HG02642 (cell line): ENCODE measurements around the gene DDX31.
"Not testable (repeated sequence)": the region's sequence is repeated elsewhere in the genome, so short reads cannot be mapped to it uniquely, and the experiment has no call there.

Experiments used
- ATAC-seq: cut with Tn5 transposase; IDR thresholded peaks from one replicate; pipeline ENCODE4 v1.9.1; 2021; ENCODE audit warnings: mild to moderate bottlenecking; ENCODE audit not compliant: unreplicated experiment, poor library complexity

Gene DDX31

DNA sequence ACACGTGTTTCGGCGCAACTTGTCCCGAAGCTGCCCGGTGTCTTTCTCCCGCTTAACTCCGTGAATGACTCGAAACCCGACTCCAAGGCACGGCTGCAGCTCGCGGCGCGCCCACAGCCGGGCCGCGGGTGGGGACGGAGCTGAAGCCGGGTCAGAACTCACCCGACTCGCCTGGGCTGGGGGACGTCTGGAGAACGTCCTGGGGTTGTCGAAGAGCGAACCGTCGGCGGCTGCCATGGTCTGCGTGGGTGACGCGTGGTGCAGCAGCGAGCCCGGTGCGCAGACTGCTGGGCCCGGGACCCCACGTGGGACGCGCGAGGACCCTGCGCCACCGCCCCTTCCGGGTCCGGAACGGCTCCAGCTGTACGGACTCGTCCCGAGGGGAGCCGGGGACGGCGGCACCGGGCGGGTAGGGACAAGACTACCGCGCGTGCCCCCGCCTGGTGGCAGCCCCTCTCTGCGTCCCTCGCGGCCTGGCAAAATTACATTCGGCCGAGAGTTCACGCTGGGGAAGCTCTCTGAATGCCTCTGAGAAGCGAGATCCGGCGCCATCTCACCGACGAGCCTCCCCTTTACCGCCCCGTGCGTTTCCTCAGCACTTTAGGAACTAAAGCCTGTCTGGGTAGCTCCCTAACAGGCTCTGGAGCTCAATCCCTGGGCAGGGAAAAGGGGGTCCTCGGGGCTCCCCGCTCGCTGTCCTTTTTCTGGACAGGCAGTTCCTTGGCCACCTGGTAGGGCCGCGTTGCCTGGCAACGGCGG lies at the start of gene DDX31:
Gene DDX31, minus strand, starts transcription at position 286 of the 759 bp plus-strand sequence. Its CDS starts 49 bp downstream, at position 237.
- peak; percentile 75 for ATAC-seq

DNA sequence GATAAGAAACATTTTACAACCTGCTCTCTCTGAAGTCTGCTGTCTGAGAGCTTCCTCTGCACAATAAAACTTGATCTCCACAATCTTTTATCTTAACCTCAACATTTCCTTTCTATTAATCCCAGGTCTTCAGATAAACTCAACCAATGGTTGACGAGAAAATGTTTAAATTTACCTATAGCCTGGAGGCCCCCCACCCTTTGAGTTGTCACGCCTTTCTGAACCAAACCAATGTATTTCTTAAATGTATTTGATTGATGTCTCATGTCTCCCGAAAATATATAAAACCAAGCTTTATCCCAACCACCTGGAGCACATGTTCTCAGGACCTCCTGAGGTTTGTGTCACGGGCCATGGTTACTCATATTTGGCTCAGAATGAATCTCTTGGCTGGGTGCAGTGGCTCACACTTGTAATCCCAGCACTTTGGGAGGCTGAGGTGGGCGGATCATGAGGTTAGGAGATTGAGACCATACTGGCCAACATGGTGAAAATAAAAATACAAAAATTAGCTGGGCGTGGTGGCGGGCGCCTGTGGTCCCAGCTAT lies 48.7 kb upstream of the DDX31 start:
- not testable (repeated sequence) for ATAC-seq

DNA sequence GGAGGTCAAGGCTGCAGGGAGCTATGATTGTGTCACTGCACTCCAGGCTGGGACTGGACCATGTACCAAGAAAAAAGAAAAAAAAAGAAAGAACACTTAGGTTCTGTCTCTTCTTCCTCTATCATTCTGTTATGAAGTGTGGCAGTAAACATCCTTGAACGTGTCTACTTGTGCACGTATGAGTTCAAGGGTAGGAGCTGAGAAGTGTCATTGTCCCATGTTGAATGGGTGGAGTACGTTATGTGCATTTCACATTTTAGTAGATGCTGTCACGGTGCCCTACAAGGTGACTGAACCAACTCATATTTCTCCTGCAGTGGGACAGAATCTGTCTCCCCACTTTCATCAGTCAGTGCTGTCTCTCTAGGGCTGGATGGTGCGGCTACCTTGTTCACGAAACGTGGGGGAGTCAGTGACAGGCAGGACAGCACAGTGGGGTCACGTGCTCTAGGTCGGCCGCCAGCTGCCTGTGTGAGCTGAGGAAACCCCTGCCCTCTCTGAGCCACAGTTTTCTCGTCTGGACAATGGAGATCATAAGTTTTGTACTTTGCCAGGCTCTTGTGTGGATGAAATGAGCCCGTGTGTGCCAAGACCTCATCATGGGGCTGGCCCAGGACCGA lies 47.7 kb upstream of the DDX31 start:
- ATAC-seq = no peak

DNA sequence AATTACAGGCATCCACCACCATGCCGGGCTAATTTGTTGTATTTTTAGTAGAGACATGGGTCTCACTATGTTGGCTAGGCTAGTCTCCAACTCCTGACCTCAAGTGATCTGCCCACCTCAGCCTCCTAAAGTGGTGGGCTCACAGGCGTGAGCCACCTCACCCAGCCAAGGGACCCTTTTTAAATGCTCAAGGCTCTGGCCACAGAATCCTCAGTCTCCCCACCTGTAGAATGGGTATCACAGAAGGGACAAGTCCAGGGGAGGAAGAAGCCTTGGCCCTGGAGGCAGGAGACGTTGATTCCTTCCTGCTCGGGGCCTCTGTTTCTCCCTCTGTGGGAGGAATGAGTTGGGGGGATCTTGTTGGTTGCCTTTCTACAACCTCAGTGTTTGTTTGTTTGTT lies 46.2 kb upstream of the DDX31 start:
- no peak for ATAC-seq

DNA sequence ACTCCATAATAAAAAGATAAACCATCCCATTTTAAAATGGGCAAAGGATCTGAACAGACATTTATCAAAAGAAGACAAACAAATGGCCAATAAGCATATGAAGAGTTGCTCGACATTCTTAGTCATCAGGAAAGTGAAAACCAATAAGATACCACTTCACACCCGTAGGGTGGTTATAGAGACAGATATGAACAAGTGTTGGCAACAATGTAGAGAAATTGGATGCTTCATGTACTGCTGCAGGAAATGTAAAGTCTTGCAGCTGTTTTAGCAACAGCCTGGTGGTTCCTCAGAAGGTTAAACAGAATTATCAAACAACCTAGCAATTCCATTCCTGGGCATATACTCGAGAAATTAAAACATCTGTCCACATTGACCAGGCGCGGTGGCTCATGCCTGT lies 43.0 kb upstream of the DDX31 start:
- no peak for ATAC-seq

DNA sequence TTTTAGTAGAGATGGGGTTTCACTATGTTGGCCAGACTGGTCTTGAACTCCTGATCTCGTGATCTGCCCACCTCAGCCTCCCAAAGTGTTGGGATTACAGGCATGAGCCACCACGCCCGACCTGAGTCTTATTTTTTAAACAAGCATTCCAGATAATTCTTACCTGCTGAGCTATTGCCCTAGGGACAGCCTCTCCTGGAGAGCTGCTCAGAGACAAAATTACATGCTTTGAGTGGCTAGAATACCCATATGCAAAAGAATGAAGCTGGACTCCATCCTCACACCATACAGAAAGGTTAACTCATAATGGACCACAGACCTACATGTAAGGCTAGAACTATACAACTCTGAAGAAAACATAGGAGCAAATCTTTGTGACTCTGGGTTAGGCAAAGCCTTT lies 42.1 kb upstream of the DDX31 start:
- ATAC-seq = no peak

DNA sequence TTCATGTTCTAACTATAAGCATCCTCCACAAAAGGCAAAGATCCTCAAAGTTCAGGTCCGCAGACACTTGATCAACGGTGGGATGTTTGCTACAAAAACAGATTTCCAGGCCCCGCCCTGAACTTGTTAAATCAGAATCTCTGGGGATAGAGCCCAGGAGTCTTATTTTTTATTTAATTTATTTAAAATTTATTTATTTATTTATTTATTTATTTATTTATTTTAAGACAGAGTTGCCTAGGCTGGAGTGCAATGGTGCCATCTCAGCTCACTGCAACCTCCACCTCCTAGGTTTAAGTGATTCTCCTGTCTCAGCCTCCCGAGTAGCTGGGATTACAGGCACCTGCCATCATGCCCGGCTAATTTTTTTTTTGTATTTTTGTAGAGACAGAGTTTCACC lies 41.4 kb upstream of the DDX31 start:
- ATAC-seq = not testable (repeated sequence)

DNA sequence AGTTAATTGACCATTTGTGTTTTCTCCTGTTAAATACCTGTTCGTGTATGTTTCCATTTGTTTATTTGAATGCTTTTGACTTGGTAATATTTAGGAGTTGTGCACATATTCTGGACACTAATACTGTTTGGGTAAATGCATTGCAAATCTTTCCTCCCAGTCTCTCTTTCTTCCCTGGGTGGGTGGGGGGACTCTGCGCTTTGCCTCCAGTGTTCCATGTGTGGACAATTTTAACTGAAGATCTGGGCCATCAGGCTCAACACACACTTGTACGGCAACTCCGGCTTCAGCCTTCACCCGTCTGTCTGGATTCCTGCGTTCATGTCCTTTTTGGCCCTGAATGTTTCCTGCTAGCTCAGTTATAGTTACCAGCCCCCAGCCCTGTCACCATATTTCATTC lies 40.5 kb upstream of the DDX31 start:
- ATAC-seq = no peak

DNA sequence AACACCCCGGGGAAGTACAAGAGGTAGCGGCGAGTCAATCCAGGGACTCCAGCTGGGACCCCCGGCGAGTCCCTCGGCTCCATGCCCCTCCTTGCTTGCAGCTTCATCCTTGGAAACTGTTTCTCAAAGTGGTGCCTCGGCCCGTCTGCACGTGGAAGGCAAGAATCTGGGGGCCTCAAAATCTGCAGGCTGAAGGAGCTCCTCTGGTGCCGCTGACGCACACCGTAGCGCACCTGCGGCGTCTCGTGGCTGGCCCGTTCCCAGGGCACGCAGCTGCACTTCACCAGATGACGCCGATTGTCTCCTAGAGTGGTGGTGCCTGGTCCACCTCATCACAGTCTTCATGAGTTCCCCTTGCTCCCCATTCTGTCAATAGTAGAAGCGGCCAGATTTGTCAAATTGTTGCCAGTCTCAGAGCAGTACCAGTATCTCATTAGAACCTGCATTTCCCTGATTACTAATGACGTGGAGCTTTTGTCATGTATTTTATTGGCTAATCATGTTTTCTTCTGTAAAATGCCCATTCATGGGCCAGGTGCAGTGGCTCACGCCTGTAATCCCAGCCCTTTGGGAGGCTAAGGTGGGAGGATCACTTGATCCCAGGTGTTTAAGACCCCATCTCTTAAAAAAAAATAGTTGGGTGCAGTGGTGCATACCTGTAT lies 39.1 kb upstream of the DDX31 start:
- ATAC-seq = no peak

DNA sequence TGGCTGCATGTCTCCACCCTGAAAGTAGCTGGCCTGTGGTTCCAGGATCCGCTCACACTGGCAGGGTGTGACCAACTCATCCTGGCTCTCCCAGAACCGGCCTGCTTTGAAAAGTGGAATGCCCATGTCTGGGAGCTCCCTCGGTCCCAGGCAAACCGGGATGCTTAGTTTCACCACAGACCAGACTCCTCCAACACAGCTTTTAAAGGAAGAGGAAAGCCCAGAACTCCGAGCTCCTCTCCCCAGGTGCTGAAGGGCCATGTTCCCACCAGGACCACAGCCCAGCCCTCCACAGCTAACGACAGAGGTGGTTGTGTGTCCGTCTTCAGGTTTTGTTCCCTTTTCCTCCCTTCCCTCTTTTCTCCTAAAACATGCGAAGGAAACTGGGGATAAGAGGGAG lies 38.5 kb upstream of the DDX31 start:
- no peak for ATAC-seq

DNA sequence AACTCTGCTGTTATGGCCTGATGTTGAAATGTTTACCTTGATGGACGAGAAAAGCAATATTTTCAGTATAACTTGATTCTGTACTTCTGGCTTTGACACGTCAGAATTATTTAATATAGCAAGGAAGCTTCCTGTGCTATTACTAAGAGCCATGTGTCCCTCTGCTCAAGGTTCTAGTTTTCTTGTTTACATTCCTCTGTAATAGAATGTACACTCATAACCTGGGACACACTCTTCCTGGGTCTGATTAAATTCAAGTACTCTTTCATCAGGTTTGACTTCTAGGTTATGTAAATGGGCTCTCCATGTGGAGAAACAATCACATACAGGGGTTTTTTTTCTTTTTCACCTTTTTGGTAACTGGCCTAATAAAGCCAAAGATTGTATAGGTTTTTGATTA lies 33.6 kb upstream of the DDX31 start:
- ATAC-seq = no peak

DNA sequence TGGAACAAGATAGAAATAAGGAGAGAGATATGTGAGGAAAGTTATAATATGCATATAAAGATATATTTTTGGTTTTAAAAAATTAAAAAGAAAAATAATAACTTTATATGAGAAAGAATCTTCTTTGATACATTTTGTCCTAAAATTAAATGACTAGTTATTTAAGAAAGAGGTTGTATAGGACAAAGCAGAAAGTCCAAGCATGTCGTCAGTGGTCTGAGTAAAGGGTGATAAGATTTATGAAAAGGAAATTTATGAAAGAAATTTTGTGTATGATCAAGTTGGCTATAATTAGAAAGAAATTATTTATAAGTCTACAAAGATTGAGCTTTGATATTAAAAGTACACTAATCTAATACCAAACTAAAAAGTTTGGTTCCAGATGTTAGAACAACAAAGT lies 32.5 kb upstream of the DDX31 start:
- ATAC-seq = no peak

DNA sequence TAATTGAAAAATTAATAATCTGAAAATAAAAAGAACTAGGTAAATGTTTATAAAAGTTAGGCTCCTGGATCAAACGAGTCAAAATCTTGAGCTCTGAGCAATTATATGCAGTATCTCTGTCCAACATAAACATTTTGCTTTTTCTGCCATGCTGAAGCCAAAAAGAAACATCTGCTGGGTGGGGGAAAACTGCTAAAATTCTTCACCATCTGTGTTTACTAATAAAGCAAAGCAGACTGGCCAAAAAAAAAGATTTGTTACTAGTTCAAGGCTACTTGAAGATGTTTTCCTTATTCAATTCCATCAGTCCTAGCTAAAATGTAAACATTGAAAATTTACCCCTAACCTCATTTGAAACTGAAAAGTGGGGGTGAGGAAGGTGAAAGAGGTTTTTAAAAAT lies 30.2 kb upstream of the DDX31 start:
- no peak for ATAC-seq

DNA sequence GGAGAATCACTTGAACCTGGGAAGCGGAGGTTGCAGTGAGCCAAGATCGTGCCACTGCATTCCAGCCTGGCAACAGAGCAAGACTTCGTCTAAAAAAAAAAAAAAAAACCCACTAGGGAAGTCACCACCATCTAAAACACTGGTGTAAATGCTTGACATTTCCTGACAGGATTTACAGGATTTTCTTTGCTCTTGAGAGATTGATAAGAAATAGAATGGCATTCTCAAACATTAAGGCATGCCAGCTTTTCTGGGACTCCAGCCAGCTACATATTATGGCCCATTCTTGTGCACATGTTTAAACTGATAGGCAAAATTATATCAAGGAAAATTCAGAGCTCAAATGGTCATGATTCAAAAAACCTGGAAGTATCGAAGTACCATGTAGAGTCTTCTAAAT lies 29.2 kb upstream of the DDX31 start:
- ATAC-seq = no peak

DNA sequence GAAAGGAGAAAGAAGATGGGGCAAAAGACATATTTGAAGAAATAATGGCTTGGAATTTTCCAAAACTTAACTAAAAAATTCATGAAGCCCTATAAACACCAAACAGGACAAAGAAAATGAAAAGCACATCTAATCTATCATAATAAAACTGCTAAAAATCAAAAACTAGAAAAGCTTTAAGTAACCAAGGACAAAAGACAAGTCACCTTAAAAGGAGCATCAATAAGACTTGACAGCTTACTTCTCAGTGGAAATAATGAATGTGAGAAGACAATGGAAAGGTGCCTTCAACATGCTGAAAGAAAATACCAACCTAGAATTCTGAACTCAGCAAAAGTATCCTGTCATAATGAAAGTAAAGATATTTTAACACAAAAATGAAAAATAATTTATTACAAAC lies 27.4 kb upstream of the DDX31 start:
- no peak for ATAC-seq

DNA sequence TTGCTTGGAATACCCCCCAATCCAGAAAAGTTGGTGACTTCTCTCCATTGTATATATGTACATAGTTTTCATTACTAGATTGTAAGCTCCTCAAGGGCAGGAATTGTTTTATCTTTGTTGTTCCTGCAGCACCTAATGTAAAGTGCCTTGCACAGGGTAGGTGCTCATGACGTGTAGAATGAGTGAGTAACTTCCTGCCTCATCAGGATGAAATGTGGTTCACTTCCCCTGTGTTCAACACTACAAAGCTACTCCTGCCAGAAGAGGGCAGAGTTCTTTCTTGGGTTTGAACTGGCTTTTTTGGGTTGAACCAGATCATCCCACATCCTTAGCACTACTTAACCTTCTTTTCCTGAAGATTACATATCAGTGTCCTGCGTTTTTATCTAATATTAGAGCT lies 24.4 kb upstream of the DDX31 start:
- ATAC-seq = no peak

DNA sequence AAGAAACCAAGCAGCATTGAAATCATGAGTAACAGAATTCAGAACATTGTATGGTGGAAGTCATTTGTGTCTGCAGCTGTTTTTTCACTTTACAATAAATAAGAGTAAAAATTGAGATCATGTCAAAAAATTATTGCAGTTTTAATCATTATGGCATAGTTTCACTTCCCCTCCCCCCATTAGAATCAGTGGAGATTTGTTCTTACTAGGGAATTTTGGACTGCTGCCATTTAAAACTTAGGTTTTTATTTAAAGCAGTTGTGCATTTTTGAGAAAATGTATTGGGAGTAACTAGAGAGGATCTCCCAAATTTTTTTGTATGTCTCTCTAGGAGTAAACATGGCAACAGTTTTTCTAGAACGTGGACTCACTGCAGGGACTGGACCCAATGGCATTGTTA lies 20.9 kb upstream of the DDX31 start:
- no peak for ATAC-seq

DNA sequence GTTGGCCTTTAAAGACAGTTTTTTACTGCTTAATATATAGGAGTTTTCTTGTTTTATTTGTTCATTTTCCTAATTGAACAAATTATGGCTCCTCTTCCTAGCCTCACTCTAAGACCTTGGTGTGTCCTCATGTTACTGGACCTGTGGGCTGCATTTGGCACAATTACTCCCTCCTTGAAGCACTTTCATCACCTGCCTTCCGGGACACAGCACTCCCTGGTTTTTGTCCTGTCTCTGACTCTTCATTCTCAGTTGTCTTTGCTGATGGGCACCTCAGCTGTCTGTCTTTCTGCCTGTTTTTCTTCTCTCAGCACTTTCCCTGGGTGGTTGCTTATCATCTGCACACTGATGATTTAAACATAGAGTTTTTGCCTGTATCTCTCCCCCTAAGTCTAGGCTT lies 14.1 kb upstream of the DDX31 start:
- no peak for ATAC-seq

DNA sequence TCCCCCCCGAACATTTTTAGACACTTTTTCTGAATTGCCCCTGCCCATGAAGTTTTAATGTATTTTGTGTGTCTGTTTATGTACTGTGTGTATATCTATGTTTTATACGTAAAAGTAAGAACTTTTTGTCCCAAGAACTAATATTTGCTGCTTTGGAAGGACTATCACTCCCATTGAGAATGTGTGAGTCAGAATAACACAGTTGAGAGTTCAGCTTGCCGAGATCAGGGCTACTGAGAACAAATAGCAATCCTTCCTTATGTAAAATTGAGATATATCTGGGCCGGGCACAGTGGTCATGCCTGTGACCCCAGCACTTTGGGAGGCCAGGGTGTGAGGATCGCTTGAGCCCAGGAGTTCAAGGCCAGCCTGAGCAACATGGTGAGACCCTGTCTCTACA lies 11.8 kb upstream of the DDX31 start:
- no peak for ATAC-seq

DNA sequence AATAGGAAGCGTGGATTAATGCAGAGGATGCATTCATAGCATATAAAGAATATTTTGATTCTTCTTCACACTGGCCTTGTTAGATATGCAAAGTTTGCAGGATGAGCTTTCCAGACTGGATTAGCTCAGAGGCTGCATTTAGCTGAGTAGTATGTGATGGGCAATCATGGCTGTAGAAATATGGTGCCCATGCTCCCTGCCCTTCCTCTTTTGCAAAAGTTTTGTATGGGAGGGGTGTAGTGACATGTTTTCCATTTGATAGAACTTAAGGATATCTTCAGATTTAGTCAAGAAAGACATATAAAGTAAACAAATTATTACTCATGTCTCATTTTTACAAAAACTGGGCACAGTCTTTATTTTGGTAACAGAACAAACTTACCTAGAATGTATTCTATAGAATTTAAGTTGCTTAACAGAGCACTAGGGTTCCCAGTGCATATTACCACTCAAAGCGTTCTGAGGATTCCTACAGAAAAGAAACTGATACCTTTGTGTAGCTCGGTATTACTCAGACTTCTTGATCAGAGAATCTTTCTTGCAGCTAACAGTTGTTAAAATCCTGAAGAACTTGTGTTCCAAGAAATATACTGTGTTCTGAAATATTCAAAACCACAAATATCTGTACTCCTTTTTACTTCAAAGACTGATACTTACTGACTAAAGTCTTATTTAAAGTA lies 10.3 kb upstream of the DDX31 start:
- no peak for ATAC-seq

DNA sequence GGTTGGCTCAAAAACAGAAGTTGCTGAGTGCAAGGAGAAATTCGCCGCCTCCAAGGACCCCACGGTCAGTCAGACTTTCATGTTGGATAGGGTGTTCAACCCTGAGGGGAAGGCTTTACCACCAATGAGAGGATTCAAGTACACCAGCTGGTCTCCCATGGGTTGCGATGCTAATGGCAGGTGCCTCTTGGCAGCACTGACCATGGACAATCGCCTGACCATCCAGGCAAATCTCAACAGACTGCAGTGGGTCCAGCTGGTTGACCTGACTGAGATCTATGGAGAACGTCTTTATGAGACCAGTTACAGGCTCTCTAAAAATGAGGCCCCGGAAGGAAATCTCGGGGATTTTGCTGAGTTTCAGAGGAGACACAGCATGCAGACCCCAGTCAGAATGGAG lies 8.2 kb upstream of the DDX31 start:
- no peak for ATAC-seq
